HG03175 (cell line): ENCODE measurements around the gene BMPR1A.
"Not testable (repeated sequence)": the region's sequence is repeated elsewhere in the genome, so short reads cannot be mapped to it uniquely, and the experiment has no call there.

Experiments
- ATAC-seq: cut with Tn5 transposase; IDR thresholded peaks from one replicate; pipeline ENCODE4 v1.9.1; 2021; ENCODE audit warnings: mild to moderate bottlenecking, moderate library complexity; ENCODE audit not compliant: unreplicated experiment

The BMPR1A gene

DNA sequence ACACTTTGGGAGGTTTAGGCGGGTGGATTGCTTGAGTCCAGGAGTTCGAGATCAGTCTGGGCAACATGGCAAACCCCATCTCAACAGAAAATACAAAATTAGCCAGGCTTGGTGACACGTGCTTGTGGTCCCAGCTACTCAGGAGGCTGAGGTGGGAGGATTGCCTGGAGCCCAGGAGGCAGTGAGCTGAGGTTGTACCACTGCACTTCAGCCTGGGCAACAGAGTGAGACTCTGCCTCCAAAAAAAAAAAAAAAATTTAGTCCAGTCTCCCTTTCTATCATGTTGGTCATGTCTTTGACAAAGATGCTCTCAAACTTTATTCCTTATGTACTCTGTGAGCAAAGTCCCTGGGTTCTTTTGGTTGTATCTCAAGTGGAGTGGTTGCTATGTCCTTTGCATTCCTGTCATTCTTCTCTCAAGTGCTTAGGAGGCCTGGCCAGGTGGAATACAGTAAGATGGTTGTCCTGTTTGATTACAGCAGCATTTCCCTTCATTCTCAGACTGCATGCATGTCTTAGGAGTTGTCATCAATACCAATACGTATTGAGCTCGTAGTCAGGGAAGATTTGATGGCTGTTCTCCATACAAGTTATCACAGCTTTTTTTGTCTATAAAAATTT is 115.3 kb downstream of the BMPR1A start:
- ATAC-seq = no peak

DNA sequence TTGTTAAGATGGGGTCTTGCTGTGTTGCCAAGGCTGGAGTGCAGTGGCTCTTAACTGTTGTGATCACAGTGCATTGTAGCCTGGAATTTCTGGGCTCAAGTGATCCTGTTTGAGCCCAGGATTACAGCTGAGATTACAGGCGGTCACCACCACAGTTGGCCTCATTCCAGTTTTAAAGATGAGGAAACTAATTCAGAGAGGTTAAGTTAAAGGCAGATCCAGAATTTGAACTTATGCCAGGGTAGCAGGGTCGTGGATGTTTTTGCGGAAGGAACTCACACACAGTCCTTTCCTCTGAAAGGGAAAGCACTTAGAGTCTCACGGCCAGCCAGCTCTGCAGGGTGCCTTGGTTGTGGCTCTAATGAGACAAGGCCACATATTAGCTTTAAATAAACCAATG is 116.3 kb downstream of the BMPR1A start:
- no peak for ATAC-seq

DNA sequence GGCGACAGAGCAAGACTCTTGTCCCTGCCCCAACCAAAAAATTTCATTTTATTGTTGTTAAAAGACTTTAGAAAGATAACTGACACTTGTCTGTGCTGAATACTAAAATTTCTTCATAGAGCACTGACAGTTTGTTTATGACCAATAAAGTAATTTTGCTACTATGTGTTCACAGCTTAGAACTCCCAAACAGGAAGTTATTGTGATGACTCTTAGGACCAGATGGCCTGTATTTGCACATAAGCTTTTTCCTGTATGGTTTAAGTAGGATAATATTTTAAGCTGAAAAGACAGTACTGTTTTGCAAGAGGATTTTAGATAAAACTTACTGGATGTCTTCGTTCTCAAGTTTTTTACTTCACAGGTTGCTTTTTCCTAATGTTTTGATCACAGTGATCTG is 120.3 kb downstream of the BMPR1A start:
- ATAC-seq = no peak

DNA sequence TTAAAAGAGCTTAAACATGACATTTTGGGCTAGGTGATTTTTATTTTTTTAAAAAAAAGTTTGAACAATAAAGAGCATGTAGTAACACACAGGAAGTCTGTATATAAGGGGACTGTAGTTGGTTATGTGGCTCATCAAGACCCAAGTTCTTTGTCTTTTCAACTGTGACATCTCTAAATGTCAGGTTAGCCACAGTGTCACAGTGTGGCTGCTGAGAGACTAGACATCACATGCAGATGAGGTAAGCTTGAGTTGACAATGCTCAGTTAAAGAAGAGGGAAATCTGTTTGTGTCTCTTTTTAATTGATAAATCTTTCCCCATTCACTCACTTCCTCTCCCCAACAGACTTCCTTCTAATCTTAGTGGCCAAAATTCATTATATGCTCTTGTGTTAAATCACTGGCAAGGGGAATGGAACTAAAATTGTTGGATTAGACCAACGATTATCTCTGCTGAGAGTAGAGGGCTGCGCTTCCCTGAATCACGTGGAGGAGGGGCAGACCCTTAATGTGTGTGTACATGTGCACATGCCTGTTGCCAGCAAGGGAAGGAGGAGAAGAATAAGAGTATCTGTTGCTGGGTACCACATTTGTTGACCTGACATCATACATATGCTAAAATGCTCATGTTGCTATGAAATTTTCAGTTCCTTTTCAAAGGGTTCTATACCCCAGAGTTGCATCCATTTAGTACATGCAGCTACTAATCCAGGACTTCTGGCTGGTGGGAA is 122.7 kb downstream of the BMPR1A start:
- no peak for ATAC-seq

DNA sequence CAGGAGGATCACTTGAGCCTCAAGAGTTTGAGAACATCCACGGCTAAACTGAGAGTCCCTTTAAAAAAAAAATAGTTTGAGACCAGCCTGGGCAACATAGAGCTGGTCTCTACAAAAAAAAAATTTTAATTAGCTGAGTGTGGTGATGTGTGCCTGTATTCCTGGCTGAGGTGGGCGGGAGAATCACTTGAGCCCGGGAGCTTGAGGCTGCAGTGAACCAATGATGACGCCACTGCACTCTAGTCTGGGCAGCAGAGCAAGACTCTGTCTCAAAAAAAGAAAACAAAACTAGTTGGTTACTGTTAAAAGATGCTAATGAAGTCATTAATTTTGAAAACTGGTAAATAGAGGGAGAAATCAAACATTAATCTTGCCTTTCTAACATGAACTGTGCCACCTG is 124.6 kb downstream of the BMPR1A start:
- ATAC-seq = no peak

DNA sequence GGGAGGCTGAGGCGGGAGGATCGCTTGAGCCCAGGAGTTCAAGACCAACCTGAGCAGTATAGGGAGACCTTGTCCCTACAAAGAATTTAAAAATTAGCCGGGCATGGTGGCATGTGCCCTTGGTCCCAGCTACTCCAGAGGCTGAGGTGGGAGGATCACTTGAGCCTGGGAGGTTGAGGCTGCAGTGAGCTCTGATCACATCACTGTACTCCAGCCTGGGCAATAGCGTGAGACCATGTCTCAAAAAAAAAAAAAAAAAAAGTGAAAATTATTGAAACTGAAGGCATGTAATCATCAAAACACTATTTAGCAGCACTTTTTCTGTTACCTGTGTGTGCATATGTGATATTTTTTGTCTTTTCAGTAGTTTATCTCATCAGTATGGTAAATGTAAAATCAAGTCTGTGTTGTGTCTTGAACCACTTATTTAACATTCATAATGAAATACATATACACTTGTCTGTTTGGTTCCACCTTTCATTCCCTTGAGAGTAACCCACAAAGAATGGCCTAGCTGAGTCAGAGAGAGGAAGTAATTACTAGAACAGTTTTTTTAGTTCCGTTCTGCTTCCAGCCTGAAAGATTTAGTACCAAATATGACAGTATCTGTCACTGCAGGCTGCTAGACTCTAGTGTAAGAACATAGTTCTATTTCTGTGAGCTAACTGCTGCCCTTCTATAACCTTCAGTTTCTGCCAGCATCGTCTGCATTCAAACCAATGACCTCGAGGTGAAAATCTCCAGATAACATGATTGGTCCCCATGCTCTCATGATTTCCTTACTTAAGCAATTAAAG is 132.4 kb downstream of the BMPR1A start:
- ATAC-seq = peak; percentile 99

GRCh38 chr10:86889997-86890396 is 133.6 kb downstream of the BMPR1A start:
- ATAC-seq = no peak

DNA sequence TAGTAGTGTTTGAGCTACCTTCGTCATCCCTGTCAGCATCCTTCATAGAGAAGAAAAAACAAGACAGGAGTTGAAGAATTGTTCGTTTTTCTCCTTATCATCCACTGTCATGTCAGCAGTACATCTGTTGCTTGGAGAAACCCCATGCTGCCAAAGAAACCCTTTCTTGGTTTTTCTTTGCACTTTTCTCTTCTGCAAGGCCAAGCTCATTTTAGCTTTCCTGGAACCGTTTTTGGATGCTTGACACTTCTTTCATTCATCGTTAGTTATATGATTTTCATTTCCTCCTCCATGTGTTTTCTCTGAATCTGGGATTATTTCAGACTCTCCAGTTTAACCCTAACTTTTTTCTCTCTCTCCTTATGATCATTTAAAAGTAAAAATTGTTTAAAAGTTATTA is 142.1 kb downstream of the BMPR1A start:
- ATAC-seq = no peak

DNA sequence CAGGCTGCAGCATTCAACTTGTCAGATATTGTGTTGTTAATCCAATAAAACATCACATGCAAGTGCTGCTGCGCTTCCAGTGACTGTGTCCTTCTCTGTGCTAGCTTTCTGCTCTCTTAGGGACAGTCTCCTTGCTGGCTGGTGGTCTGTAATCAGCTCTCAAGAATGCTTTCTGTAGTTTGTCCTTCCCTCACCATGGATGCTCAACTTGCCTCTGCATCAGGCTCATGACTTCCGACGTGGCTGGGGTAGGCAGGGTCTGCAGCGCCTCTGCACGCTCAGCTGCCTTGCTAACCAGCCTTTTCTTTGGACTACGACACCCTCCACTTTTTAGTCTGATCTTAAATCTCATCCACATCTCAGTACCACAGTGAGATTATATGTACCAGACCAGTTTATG is 142.7 kb downstream of the BMPR1A start:
- ATAC-seq = no peak

GRCh38 chr10:86899670-86900276 is 143.4 kb downstream of the BMPR1A start:
- peak; percentile 50 for ATAC-seq

DNA sequence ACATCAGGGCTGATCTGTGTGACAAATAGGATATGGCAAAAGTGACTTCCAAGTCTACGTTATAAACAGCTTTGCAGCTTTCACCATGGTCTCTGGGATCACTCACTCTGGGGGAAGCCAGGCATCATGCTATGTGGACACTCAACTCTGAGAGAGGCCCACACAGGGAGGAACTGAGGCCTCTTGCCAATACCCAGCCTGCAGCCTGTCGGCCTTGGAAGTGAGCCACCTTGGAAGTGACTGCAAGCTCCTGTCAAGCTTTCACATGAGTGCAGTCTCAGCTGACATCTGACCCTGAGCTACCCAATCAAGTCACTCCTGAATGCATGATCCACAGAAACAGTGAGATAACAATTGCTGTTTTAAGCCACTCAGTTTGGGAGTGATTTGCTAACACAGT is 144.5 kb downstream of the BMPR1A start:
- no peak for ATAC-seq

DNA sequence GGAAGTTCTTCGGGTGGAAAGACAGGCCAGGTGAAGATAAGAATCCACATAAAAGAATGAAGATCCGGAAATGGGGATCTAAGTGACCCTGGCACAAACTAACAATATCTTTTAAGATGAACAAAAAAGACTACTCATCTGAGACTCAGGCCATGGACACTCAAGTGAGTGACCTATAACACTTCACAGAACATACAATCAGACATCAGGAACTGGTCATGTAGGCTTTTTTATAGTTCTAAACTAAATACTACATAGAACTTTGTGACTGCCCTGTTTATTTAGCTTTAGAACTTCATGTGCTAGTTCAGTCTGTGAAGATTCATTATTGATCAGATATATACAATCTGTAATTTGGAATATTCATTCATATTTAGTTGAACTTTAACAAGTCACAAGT is 148.2 kb downstream of the BMPR1A start:
- no peak for ATAC-seq

- ATAC-seq = no peak
These were observed 149.0 kb downstream of the BMPR1A start for GRCh38 chr10:86905429-86905828.

- ATAC-seq = no peak
These were observed 158.3 kb downstream of the BMPR1A start for GRCh38 chr10:86914734-86915133.

GRCh38 chr10:86918022-86918471 is 161.6 kb downstream of the BMPR1A start:
- ATAC-seq = no peak

GRCh38 chr10:86922553-86922961 is 166.1 kb downstream of the BMPR1A start:
- no peak for ATAC-seq

DNA sequence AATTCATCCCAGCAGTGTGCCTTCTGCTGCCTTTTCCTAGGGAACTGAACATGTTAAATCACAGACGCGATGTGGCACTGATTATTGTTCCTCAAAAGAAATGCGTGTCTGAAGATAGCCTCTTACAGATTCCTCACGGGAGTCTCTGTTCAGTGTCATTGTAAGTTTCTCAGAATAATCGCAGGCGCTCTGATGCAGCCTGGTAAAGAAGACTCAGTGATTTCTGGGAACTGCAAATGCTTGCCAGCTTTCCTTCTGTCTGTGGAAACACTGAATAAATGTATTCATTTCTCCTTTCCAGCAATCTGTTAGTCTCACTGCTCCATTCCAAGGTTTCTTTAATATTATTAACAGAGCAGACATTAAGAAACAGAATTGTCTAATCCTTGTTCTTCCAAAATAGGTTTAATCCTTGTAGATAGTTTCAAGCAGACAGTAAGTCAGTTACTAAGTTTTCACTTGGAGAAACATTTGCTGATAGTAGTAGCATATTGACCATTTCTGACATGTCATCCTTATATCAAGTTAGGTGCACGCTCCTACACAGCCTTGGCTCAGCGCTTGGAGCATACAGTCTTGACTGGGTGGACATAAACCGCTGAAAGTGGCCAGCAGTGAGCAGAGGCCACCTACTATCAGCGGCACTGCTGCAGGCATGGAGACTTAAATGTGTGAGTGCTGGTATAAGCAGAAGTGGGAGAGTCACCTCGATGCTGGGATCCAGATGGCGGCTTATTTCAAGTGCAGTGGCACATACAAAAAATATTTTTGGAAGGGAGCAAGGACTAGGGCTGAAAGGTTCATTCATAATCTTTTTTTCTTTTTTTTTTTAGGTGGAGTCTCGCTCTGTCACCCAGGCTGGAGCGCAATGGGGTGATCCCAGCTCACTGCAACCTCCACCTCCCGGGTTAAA is 173.3 kb downstream of the BMPR1A start:
- no peak for ATAC-seq

- ATAC-seq = no peak
These were observed 175.5 kb downstream of the BMPR1A start for GRCh38 chr10:86931872-86932271.

- ATAC-seq = no peak
These were observed 176.3 kb downstream of the BMPR1A start for GRCh38 chr10:86932674-86933073.

GRCh38 chr10:86934162-86934711 is 177.8 kb downstream of the BMPR1A start:
- ATAC-seq = not testable (repeated sequence)
